DOHH2 (cell line): ENCODE measurements around the gene VSTM2L.
"Not testable (repeated sequence)": the region's sequence is repeated elsewhere in the genome, so short reads cannot be mapped to it uniquely, and the experiment has no call there.

Experiments used
- H3F3A ChIP-seq: fragments of 200-600 bp; sonication (generic), shearing (Covaris generic); 2 replicates; pipeline ENCODE4 v1.6.0; 2016; ENCODE audit warnings: antibody characterized with exemption, mild to moderate bottlenecking; ENCODE audit not compliant: control insufficient read depth, insufficient read depth
- H3K27ac ChIP-seq: fragments of 200-600 bp; sonication (generic); 2 replicates; pipeline ENCODE4 v1.5.1; 2014; ENCODE audit warnings: low read depth, mild to moderate bottlenecking, low read length, moderate library complexity
- H3K27me3 ChIP-seq: fragments of 200-600 bp; sonication (generic); 2 replicates; pipeline ENCODE4 v1.6.1; 2014; ENCODE audit warnings: mild to moderate bottlenecking, low read length, mixed read lengths; ENCODE audit not compliant: control insufficient read depth
- H3K36me3 ChIP-seq: fragments of 200-600 bp; sonication (generic); 2 replicates; pipeline ENCODE4 v1.6.1; 2014; ENCODE audit warnings: mild to moderate bottlenecking, low read length, moderate library complexity, mixed read lengths; ENCODE audit not compliant: control insufficient read depth
- H3K4me1 ChIP-seq: fragments of 200-600 bp; sonication (generic); 2 replicates; pipeline ENCODE4 v1.6.1; 2014; ENCODE audit warnings: mild to moderate bottlenecking, low read length, mixed read lengths; ENCODE audit not compliant: control insufficient read depth
- H3K4me2 ChIP-seq: fragments of 200-600 bp; sonication (generic); 2 replicates; pipeline ENCODE4 v1.6.0; 2014; ENCODE audit warnings: mild to moderate bottlenecking, low read length, moderate library complexity
- H3K4me3 ChIP-seq: fragments of 200-600 bp; sonication (generic); 2 replicates; pipeline ENCODE4 v1.5.1; 2014; ENCODE audit warnings: mild to moderate bottlenecking, low read length, mixed read lengths
- H3K79me2 ChIP-seq: fragments of 200-600 bp; sonication (generic); 2 replicates; pipeline ENCODE4 v1.6.1; 2014; ENCODE audit warnings: mild to moderate bottlenecking, low read length, mixed read lengths; ENCODE audit not compliant: control insufficient read depth
- H3K9me2 ChIP-seq: fragments of 200-600 bp; sonication (generic); replicated peaks from 2 replicates; pipeline ENCODE4 v1.6.1; 2014; ENCODE audit warnings: mild to moderate bottlenecking, low read length, mixed read lengths; ENCODE audit not compliant: control insufficient read depth
- H3K9me3 ChIP-seq: fragments of 200-600 bp; sonication (generic); 2 replicates; pipeline ENCODE4 v1.6.1; 2014; ENCODE audit warnings: antibody characterized with exemption, low read length, mixed read lengths; ENCODE audit not compliant: control insufficient read depth, insufficient read depth
- H4K20me1 ChIP-seq: fragments of 200-600 bp; sonication (generic); 2 replicates; pipeline ENCODE4 v1.6.0; 2014; ENCODE audit warnings: low read depth, mild to moderate bottlenecking, antibody characterized with exemption, low read length, moderate library complexity; ENCODE audit not compliant: control insufficient read depth, insufficient read depth
- EZH2phosphoT487 ChIP-seq: fragments of 200-600 bp; sonication (generic); IDR thresholded peaks from 2 replicates; pipeline ENCODE4 v1.6.1; 2017; ENCODE audit warnings: borderline replicate concordance, mild to moderate bottlenecking, antibody characterized with exemption, low read length, moderate library complexity, mixed read lengths
- TF ChIP-seq, protein P1 (sequence below): fragments of 200-600 bp; sonication (generic); IDR thresholded peaks from one replicate; pipeline ENCODE4 v1.5.1; 2014; ENCODE audit warnings: antibody characterized with exemption, mild to moderate bottlenecking, low read depth, low read length; ENCODE audit not compliant: poor library complexity, severe bottlenecking

VSTM2L gene

DNA sequence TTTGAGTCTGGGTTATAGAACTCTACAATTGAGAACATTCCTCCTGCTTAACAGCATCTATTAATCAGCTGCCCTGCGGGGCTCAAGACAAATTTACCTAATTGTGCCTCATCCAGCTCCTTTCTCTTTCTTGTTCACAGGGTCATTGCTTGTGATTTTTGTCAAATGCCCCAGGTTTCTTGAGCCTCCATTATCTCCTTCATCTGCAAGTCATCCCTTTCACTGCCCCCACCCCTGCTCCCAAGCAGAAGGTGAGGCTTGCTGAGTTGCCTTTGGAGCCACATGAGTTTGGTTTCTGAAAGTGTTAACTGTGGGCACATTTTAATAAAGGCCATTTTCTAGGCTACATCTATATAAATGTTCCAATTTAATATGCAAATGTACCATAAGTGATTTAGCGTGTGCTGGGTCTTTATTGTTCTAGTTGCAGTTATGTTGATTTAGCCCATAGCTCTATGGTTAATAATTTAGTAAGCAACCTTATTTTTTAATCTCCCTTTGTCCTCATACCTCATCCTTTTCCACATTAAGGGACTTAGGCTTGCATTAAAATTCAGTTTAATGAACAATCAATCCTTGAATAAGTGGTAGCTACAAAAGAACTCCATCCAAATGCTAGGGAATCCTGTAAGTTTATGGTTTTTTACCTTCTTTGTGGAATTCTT lies 56.1 kb downstream of the VSTM2L start:
- H3K4me2 ChIP-seq = no peak overlapping the region
- peaks cover 4% of the 10 kb centered on the region; the same call in 1 of the 2 replicates for H3K9me3 ChIP-seq
- TF ChIP-seq, protein P1, sequence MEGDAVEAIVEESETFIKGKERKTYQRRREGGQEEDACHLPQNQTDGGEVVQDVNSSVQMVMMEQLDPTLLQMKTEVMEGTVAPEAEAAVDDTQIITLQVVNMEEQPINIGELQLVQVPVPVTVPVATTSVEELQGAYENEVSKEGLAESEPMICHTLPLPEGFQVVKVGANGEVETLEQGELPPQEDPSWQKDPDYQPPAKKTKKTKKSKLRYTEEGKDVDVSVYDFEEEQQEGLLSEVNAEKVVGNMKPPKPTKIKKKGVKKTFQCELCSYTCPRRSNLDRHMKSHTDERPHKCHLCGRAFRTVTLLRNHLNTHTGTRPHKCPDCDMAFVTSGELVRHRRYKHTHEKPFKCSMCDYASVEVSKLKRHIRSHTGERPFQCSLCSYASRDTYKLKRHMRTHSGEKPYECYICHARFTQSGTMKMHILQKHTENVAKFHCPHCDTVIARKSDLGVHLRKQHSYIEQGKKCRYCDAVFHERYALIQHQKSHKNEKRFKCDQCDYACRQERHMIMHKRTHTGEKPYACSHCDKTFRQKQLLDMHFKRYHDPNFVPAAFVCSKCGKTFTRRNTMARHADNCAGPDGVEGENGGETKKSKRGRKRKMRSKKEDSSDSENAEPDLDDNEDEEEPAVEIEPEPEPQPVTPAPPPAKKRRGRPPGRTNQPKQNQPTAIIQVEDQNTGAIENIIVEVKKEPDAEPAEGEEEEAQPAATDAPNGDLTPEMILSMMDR = no peak
- TF ChIP-seq EZH2phosphoT487 = no peak
- no peaks in the 10 kb centered on the region for H3F3A ChIP-seq
- H3K9me2 ChIP-seq = no peaks in the 10 kb centered on the region
- H4K20me1 ChIP-seq = no peaks in the 10 kb centered on the region
- H3K4me3 ChIP-seq = no peak overlapping the region
- H3K27me3 ChIP-seq = peaks cover 13% of the 10 kb centered on the region
- no peaks in the 10 kb centered on the region for H3K4me1 ChIP-seq
- H3K36me3 ChIP-seq = no peaks in the 10 kb centered on the region
- no peak overlapping the region for H3K27ac ChIP-seq
- no peaks in the 10 kb centered on the region for H3K79me2 ChIP-seq

DNA sequence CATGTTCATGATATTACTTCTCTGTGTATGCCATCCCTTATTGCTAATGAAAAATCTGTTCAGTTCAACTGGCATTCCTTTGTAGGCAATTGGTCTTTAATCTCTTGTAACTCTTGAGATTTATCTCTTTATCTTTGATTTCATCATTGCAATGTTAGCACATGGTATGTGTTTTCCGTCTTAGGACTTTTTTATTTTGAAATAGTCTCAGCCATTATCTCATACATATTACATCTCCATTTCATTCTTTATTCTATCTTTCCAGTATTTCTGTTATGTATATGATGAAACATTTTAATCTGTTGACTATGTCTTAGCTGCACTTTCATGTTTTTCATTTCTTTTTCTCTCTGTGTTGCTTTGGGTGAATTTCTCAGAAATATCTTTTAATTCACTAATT lies 58.1 kb downstream of the VSTM2L start:
- Histone ChIP-seq H3K9me2 (no peaks in the 10 kb centered on the region), H3K4me1 (no peaks in the 10 kb centered on the region), H3K27ac (no peak overlapping the region), H3K4me3 (no peak overlapping the region), H3F3A (no peaks in the 10 kb centered on the region), H3K27me3 (peaks cover 11% of the 10 kb centered on the region), H3K9me3 (peaks cover 4% of the 10 kb centered on the region; the same call in 1 of the 2 replicates), H3K79me2 (no peaks in the 10 kb centered on the region), H3K4me2 (no peak overlapping the region), H3K36me3 (no peaks in the 10 kb centered on the region), H4K20me1 (no peaks in the 10 kb centered on the region)
- TF ChIP-seq EZH2phosphoT487 = no peak
- TF ChIP-seq, protein P1 = no peak

DNA sequence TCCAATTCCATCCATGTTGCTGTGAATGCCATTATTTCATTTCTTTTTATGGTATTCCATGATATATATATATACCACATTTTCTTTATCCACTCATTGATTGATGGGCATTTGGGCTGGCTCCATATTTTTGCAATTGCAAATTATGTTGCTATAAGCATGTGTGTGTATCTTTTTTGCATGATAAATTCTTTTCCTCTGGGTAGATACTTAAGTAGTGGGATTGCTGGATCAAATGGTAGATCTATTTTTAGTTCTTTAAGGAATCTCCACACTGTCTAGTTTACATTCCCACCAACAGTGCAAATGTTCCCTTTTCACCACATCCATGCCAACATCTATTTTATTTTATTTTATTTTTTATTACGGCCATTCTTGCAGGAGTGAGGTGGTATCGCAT lies 60.6 kb downstream of the VSTM2L start:
- H3K4me2 ChIP-seq, H3K4me3 ChIP-seq, H4K20me1 ChIP-seq, H3K9me2 ChIP-seq, H3K4me1 ChIP-seq, H3K36me3 ChIP-seq, H3K79me2 ChIP-seq, H3K9me3 ChIP-seq, H3K27me3 ChIP-seq, H3K27ac ChIP-seq, H3F3A ChIP-seq: not testable (repeated sequence)

DNA sequence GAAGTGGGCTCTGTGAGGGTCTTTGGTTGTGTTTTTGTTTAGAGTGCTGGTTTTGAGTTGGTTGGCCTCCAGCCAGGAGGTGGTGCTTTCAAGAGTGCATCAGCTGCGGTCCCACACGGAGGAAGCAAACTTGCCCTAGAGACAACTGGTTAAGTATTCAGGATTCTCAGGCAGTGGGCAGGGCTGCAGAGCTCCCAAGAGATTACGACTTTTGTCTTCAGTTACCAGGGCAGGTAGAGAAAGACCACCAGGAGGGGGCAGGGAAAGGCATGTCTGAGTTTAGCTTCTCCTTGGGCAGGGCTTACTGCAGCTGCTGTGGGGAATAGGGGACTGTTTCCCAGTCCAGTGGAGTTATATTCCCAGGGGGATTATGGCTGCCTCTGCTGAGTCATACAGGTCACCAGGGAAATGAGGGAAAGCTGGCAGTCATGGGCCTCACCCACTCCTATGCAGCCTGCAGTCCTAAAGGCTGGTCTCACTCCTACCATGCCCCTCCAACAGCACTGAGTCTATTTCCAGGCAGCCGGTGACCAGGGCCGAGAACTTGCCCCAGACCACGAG lies 66.0 kb downstream of the VSTM2L start:
- Histone ChIP-seq H3F3A (no peaks in the 10 kb centered on the region), H3K79me2 (no peaks in the 10 kb centered on the region), H3K4me3 (no peak overlapping the region), H3K9me3 (no peaks in the 10 kb centered on the region), H3K4me2 (no peak overlapping the region), H3K9me2 (no peaks in the 10 kb centered on the region), H3K27me3 (peaks cover 5% of the 10 kb centered on the region), H4K20me1 (no peaks in the 10 kb centered on the region), H3K4me1 (no peaks in the 10 kb centered on the region), H3K36me3 (no peaks in the 10 kb centered on the region), H3K27ac (no peak overlapping the region)
- TF ChIP-seq, protein P1 = no peak
- TF ChIP-seq EZH2phosphoT487 = no peak
